ENCODE results near the gene TGOLN2. TPM values are rescaled to one million over a fixed set of nuclear protein-coding genes. Genes with fewer than 3 reads are reported as not detected.
A peak's percentile ranks its signal among the peaks of the same experiment; 100 is the strongest.

TGOLN2 gene
- total and polyA plus RNA-seq, 2 of the 13 experiments (the other 11 are each of a cell fraction or from before 2014, with no cell fraction given) = 99.6 to 155 TPM

- peak; percentile 97 for TF ChIP-seq ELF4 (CRISPR knock-in tag; IDR thresholded peaks at IDR 0.05; ENCODE audit: borderline replicate concordance)
- TF ChIP-seq ATF4 (CRISPR knock-in tag; IDR thresholded peaks at IDR 0.05) = peak in 1 of 2 experiments; percentile 25; a peak in 1 of 4 replicates
- peak; percentile 95; the same call in 1 of the 2 replicates for TF ChIP-seq SALL1 (CRISPR knock-in tag; IDR thresholded peaks at IDR 0.05)
- peak; percentile 72; the same call in 1 of the 2 replicates for TF ChIP-seq ZNF678 (CRISPR knock-in tag; IDR thresholded peaks at IDR 0.05)
- peak; percentile 83 for TF ChIP-seq ZNF616 (CRISPR knock-in tag; IDR thresholded peaks at IDR 0.05; ENCODE audit: low read depth)
- TF ChIP-seq SP1 (IDR thresholded peaks at IDR 0.05) = no peak
- peak; percentile 37 for TF ChIP-seq SP1 (CRISPR knock-in tag; IDR thresholded peaks at IDR 0.05)
- peak; percentile 24; the same call in 1 of the 2 replicates for TF ChIP-seq ETV6 (CRISPR knock-in tag; conservative IDR thresholded peaks at IDR 0.05)
- TF ChIP-seq SRSF9 (IDR thresholded peaks at IDR 0.05; ENCODE audit: borderline replicate concordance, insufficient read depth, low read depth, low read length, poor library complexity, severe bottlenecking) = no peak
- TF ChIP-seq ZNF570 (CRISPR knock-in tag; IDR thresholded peaks at IDR 0.05; ENCODE audit: borderline replicate concordance) = no peak; the same call in 1 of the 2 replicates
- peak; percentile 87 for TF ChIP-seq ZNF609 (CRISPR knock-in tag; IDR thresholded peaks at IDR 0.05; ENCODE audit: borderline replicate concordance)
- TF ChIP-seq ZNF329 (CRISPR knock-in tag; IDR thresholded peaks at IDR 0.05; ENCODE audit: low read depth) = peak; percentile 77; the same call in 1 of the 2 replicates
- TF ChIP-seq ZNF230 (CRISPR knock-in tag; IDR thresholded peaks at IDR 0.05) = peak; percentile 95
- no peak for TF ChIP-seq ZBTB21 (CRISPR knock-in tag; IDR thresholded peaks at IDR 0.05)
- TF ChIP-seq HMGXB4 (CRISPR knock-in tag; IDR thresholded peaks at IDR 0.05; ENCODE audit: borderline replicate concordance in 1 of 2, low read depth in 1 of 2) = peak; percentile 71 to 96
- peak; percentile 85; the same call in 2 of the 3 replicates for TF ChIP-seq MXI1 (IDR thresholded peaks at IDR 0.05; ENCODE audit: borderline replicate concordance, low read depth, low read length)
- peak; percentile 45; the same call in 1 of the 2 replicates for TF ChIP-seq ZNF784 (CRISPR knock-in tag; IDR thresholded peaks at IDR 0.05; ENCODE audit: borderline replicate concordance)
- no peak for TF ChIP-seq RBM22 (optimal IDR thresholded peaks at IDR 0.05; ENCODE audit: low read length)
- TF ChIP-seq LBX2 (CRISPR knock-in tag; IDR thresholded peaks at IDR 0.05; ENCODE audit: borderline replicate concordance) = peak; percentile 70; the same call in 1 of the 2 replicates
Measured at GRCh38 chr2:85354286-85355072, 26.7 kb upstream of the TGOLN2 start, which contains the start of the genes ELMOD3 and RETSAT (continued).

Measured in HepG2 (cell line).